ENCODE data around the gene SLC39A13.

GRCh38 chr11:47369676-47370075 lies 38.7 kb upstream of the SLC39A13 start:
- no peak for TF ChIP-seq CTCF (IDR thresholded peaks at IDR 0.05)
- no peak for TF ChIP-seq POLR2AphosphoS5 (IDR thresholded peaks at IDR 0.05; ENCODE audit: low read depth, low read length)
